DOHH2 (cell line): Measurements from ENCODE around the gene PHACTR1.

Source experiments
- EZH2phosphoT487 ChIP-seq: fragments of 200-600 bp; sonication (generic); IDR thresholded peaks from 2 replicates; pipeline ENCODE4 v1.6.1; 2017; ENCODE audit warnings: borderline replicate concordance, mild to moderate bottlenecking, antibody characterized with exemption, low read length, moderate library complexity, mixed read lengths
- TF ChIP-seq, protein P1 (sequence below): fragments of 200-600 bp; sonication (generic); IDR thresholded peaks from one replicate; pipeline ENCODE4 v1.5.1; 2014; ENCODE audit warnings: antibody characterized with exemption, mild to moderate bottlenecking, low read depth, low read length; ENCODE audit not compliant: poor library complexity, severe bottlenecking

DNA sequence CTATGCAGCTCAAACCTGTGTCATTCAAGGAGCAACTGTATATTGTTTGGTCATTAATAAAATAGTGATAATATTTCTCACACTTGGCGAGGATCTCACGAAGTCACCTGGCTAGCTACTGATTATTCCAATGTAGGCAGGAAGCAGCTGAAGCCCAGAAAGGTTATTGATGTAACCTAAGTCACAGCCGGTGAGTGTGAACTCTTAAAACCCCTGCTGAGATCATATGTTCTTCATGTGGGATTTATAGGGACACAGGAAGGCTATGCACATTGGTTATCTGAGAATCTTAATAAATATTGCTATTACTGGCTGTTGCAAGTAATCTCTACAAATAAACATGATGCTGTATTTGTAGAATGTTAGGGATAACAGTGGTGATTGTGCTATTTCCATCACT is 450.3 kb downstream of the PHACTR1 start:
- TF ChIP-seq, protein P1, sequence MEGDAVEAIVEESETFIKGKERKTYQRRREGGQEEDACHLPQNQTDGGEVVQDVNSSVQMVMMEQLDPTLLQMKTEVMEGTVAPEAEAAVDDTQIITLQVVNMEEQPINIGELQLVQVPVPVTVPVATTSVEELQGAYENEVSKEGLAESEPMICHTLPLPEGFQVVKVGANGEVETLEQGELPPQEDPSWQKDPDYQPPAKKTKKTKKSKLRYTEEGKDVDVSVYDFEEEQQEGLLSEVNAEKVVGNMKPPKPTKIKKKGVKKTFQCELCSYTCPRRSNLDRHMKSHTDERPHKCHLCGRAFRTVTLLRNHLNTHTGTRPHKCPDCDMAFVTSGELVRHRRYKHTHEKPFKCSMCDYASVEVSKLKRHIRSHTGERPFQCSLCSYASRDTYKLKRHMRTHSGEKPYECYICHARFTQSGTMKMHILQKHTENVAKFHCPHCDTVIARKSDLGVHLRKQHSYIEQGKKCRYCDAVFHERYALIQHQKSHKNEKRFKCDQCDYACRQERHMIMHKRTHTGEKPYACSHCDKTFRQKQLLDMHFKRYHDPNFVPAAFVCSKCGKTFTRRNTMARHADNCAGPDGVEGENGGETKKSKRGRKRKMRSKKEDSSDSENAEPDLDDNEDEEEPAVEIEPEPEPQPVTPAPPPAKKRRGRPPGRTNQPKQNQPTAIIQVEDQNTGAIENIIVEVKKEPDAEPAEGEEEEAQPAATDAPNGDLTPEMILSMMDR: no peak
- TF ChIP-seq EZH2phosphoT487: no peak
